GM21528 (cell line): ENCODE data around the gene GADD45A.

ENCODE experiments used
- ATAC-seq: cut with Tn5 transposase; IDR thresholded peaks from one replicate; pipeline ENCODE4 v1.9.1; 2021; ENCODE audit warnings: mild to moderate bottlenecking, moderate library complexity; ENCODE audit not compliant: unreplicated experiment, low FRiP score

GADD45A gene

DNA sequence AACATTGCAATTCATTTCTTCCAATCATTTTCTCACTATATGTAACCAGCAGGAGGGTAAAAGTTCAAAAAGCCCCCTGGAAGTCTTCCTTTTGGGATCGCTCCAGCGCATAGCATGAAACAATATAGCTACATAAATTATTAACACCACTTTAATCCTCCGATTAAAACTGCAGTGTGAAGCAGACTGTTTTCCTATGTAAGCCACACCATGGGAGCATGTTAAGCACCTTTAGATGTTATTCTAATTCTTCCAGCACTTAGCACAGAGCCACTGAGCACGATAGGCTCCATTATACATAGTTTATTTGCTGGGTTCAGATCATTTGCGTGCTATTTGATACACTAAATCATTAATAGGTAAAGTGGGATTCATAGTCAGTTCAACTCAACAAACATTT, 18.4 kb upstream of the GADD45A start:
- ATAC-seq: no peak

DNA sequence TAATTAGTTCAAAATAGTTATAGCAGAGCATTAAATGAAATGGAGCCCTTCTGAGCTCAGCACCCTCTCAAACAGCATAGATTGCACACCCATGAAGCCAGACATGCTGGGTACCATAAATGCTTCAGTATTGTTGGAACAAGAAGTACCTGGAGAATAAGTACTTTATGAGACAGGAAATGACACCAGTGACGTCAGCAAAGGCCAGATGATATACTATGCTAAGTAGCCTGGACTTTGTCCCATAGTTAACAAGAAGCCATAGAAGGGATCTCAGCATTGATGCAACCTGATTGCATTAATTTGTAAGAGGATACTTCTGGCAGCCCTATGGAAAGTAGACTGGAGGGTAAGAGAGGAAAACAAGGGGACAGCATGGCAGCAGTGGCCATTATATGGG, 16.3 kb upstream of the GADD45A start:
- ATAC-seq: no peak

DNA sequence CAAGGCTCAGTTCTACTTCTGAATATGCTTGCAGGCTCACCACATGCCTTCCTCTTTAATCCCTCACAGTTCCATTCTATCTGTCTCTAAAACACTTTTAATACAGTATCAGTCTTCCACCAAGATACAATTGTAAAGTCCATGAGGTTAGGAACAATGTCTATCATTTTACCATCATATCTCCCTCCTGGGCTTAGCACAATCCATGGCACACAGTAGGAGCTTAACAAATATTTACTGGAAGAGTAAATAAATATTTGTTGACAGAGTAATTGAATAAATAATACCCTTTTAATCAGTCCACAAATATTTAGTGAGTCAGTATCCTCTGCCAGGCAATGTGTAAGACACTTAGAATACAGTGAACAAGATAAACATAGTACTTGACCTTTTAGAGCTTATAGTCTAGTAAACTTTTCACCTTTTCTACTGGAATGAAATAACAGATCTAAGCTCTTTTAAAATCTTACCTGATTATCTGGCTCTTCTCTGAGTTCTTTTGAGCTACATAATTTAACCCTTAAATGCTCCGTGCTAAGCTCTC, 12.7 kb upstream of the GADD45A start:
- no peak for ATAC-seq

DNA sequence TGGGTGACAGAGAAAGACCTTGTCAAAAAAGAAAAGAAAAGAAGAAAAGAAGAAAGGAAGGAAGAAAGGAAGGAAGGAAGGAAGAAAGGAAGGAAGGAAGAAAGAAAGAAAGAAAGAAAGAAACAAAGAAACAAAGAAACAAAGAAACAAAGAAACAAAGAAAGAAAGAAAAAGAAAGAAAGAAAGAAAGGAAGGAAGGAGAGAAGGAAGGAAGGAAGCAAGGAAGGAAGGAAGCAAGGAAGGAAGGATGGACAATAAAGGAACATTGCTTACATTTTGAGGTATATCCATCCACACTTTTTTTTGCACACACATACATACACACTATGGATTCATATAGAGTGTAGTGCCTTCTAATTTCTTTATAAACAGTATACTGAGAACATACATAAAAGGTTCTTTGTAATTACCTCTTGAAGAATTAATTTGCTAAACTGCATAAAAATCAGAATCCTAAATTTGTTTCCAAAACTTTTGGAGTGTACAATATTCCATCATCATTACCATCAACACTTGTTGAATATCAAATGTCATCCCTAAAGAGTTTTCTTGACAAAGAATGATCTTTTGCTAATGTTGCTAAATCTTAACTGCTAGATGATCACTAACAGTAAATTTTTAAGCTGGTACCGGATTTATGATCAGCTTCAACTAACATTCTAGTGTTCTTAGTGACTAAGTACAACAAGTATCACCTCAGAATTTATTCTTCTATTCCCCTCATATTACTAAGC, 11.4 kb upstream of the GADD45A start:
- ATAC-seq: no peak

DNA sequence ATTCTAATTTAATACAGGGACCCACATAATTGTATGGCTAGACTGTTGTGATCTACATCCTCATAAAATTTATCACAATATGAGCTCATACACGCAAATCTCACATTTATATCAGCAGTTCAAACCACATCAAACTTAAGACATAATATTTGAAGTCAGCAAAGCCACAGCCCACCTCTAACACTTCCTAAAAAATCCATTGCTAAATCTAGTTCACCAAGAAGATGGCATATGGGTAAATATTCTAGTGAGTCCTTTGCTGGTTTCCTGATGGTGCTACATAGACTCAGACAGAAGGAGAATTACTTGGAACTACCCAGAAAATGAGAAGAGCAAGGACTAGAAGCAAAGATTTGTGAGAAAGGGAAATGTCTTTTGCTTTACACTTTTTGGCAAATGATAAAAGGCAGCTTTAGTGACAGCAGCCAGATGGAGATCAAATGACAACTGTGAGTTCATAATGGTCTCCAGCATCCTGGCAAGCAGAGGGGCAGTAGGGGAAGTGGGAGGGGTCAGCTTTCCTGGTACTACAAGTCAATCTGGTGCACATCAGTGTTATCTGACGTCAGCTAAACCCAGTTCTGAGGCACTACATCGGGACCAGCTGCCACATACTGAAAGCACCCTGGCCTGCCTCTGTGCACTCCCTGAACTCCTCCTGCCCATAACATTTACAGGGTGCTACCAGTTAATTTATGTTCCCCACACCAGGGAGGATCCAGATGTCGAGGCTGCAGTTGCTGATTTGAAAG, 10.6 kb upstream of the GADD45A start:
- ATAC-seq: no peak

DNA sequence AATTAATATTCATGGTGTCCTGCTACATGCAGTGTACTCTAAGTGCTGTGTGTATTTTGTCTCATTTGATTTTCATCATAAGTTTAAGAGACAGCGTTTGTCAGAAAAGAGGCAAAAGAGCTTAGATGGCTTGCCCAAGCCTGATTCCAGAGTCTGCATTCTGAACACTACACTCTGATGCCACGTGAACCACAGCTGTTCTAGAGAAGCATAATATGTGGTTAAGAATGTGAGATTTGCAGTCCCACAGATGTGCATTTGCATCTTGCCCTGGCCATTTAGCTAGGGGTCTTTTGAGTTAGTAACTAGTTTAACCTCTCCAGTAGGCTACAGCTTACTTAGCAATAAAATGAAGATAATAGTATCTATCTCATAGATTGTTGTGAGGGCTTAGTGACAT, 9.2 kb upstream of the GADD45A start:
- ATAC-seq: peak; percentile 50

DNA sequence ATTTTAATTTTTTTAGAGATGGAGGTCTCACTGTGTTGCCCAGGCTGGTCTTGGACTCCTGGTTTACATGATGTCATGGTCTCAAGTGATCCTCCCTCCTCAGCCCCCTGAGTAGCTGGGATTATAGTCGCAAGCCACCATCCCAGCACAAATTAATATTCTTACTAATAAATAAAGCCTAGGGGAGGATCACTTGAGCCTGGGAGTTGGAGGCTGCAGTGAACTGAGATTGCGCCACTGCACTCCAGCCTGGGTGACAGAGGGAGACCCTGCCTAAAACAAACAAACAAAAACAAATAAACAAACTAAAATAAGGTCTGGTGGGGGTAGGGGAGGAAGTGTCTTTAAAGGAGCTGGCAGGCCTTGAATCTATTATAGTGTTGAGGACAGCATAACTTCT, 8.7 kb upstream of the GADD45A start:
- ATAC-seq: no peak

DNA sequence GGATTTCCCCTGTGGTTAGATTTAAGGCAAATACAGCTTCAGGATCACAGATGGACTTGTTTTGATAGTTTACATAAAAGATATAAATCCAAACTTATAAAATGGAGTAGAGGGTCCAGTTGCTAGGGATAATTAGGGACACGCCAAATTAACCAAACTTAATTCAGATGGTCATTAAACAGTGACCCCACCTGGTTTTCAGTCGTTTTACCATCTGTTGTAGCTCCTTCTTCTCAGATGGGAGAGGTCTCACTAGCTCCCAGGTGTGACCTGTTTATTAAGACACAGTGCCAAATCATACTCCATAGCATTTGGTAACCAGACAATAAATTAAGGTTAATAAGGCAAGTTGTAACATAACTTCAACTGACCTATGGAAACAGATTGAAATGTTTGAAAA, 8.1 kb upstream of the GADD45A start:
- ATAC-seq: no peak

DNA sequence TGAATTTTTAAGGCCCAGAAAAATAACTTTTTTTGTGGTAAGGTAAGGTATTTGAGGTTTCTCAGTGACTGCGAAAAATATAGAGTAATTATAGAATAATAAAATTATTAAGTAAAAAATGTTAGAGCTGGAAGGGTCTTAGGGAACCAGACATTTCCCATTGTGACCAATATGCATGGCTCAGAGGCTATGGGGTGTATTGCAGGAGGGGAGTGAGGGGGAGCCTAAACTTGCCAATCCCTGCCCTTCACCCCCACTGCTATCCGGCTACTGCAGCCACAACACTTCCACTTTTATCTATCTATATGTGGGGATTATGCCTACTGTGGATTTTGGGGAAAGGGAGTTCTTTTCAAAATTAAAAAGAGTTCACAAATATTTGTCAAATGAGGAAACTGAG, 7.6 kb upstream of the GADD45A start:
- ATAC-seq: no peak

DNA sequence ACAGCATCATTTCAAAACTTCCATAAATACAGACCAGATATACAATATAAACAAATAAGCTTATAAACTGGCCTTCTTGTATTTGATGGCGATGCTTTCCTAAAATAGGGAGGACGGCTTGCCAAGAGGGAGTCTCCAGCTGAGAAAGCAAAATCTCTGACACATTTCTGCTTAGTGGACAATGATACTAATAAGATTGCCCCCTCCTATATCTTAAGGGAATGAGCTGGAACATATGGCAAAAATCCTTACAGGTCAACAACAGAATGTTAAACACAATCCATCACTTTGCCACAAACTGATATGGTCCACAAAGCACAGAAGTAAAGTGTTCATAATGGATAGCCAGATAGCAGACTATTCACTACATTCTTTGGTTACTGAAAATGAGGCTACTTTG, 7.1 kb upstream of the GADD45A start:
- ATAC-seq: no peak

DNA sequence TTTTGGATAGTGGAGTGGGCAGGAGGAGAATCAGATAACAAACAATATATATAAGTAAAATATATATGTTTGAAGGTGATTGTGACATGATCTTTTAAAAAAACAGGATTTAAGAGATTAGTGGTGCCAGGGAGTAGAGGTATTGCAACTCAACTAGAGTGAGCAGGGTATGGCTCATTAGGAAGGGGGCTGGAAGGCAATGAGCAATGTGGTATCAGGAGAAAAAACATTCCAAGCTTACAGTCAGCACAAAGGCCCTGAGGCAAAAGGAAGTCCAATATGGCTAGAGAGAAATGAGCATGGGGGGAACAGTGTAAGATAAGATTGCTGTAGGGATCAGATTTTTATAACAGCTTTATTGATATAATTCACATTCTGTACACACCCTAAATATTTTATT, 5.3 kb upstream of the GADD45A start:
- no peak for ATAC-seq

DNA sequence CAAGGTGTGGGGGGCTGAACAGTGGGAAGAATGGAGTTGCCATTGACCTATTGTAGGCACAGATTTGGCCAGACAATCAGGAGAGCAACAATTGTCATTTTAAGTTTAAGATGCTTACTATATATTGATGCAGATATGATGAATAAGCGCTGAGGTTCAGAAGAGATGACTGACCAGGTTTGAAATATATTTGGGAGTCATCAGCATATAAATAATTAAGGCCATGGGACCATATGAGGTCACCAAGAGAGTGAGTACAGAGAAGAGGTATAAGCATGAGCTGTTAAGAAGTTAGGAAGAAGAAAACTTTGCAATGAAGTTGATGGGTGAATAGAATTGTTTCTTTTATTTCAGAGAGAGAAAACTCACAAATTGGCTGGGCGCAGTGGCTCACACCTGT, 4.5 kb upstream of the GADD45A start:
- ATAC-seq: no peak

DNA sequence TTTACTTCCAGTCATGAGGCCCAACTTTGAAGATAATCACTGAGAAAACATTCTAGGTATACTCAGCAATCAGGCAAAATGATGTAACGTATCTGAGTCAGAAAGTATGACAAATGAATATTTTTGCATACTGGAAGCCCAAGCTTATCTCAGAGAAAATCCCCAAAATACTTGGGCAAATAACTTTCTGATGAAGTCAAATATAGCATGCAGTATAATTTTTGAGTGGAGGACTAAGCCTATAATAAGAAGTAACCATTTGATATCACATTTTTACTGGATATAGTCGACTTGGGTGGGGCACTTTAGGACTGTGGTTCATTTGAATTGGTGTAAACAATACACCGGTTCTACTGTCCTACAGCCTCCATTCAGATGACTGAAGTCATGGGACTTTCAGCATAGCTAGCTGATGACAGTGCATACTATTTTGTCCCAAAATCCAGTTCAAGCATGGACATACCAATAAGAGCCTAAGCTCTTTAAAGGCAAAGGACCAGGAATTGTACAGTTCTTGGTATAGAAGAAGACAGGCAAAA, 2.3 kb upstream of the GADD45A start:
- no peak for ATAC-seq

DNA sequence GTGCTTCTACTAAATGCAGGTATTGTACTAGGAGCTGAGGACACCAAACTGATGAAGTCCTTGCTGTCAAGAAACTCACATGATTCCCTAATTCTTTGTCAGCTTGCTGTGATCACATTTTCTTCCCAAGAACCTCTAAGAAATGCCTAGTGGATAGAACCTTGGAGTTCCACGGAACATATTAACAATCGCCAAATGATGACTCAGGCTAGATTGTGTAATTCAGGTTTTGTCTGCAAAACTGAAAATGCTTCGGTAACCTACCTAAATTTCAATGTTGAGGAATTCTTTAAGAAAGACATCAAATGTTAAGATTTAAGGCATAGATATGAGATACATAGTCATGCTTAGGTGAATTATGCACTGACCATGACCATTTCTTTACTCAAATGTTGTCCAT, 1.7 kb upstream of the GADD45A start:
- no peak for ATAC-seq

DNA sequence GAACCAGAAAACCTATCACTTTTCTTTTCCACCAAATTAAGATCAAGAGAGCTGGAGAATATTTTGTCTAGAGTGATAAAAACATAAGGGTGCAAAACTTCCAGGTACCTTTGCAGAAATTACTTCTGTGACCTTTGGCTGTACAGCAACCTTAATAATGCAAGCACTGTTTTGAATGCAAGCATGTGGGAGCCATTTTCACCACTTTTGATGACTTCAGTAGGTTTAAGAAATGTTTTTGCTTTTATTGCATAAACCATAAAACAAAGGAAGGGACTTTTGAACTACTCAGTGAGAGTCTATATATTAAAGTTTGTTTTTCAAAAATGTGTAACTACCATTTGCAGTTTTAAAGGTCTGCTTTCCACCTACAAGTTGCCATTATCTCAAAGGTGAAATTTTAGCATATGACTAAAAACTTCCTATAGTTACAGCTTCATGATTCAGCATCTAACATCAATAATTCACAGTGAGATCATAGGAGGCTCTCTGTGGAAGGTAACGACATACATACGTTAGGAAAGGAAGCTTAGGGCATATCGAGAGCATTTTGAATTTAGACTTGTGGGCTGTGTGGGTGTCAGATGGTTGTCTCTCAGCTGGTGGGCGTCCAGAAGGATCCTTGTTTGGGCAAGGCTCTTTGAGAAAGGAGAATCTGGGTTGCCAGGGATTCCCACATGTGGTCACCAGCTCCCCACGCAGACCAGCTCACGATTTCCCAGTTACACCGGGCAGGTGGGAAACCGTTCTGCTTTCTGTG, 1.1 kb upstream of the GADD45A start:
- ATAC-seq: no peak

DNA sequence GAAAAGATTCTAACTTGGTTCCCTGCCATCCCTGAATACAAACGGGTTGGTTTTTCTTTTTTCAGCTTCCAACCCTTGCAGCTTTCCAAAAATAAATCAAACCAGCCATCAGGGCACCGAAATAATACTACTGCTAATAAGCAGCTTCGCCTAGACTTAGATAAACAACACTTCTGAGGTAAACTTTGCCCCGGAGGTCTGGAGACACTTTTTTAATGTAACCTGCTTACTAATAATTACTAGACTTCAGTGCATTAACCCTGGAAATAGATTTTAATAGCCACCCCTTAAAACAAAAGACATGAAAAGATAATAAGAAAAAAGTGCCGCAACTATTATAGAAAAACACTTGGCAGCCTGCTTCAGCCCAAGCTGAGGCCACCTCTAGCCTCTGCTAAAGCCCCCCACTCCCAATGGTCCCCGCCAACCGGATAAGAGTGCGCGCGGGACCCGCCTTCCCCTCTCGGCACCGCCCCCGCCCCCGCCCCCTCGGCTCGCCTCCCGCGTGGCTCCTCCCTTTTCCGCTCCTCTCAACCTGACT, 405 bp upstream of the GADD45A start:
- no peak for ATAC-seq

DNA sequence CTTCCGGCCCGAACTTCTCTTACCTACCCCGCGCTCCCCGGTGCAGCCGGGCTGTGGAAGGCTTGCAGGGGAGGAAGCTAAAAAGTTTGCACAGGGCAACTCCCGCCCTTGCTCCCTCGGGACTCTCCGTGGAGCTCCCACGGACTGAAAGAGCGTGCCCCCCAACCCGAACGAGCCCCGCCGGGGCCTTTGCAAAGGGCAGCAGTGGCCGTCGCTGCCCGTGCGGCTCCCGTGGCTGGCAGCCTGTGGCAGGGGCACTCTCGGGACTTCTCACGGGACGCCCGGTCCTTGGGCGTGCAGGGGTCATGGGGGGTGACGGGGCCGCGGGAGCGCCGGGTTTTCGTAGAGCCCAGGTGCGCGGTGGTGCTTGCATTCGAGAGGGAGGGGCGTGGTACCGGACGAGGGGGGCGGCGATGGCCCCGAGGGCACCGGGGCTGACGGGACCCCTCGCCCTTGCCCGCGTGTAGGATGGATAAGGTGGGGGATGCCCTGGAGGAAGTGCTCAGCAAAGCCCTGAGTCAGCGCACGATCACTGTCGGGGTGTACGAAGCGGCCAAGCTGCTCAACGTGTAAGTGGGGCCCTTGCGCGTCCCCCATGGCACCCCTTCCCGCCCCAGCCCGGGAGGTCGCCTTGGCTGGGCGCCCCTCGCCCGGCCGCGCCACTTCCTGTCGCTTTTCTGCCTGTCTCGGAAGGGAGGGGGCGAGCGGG, 711 bp downstream of the GADD45A start:
- peak; percentile 24 for ATAC-seq

DNA sequence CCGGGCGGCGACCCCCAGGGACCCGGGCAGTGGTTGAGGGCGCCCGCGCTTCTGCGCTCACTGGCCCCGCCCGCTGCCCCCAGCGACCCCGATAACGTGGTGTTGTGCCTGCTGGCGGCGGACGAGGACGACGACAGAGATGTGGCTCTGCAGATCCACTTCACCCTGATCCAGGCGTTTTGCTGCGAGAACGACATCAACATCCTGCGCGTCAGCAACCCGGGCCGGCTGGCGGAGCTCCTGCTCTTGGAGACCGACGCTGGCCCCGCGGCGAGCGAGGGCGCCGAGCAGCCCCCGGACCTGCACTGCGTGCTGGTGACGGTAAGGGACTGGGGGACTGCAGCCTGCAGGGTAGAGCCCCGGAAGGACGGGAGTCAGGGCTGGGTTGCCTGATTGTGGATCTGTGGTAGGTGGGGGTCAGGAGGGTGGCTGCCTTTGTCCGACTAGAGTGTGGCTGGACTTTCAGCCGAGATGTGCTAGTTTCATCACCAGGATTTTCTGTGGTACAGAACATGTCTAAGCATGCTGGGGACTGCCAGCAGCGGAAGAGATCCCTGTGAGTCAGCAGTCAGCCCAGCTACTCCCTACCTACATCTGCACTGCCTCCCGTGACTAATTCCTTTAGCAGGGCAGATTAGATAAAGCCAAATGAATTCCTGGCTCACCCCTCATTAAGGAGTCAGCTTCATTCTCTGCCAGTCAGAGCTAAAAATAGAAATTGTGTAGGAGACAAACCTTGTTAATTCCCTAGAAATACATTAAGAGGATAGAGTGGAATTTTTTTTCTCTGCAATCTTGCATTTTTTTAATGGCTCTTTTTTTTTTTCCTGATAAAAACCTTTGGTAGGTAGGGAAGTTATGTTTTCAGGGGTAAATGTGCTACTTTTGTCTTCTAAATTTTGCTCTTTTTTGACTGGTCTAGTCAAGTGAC, 1.5 kb downstream of the GADD45A start:
- peak; percentile 26 for ATAC-seq

DNA sequence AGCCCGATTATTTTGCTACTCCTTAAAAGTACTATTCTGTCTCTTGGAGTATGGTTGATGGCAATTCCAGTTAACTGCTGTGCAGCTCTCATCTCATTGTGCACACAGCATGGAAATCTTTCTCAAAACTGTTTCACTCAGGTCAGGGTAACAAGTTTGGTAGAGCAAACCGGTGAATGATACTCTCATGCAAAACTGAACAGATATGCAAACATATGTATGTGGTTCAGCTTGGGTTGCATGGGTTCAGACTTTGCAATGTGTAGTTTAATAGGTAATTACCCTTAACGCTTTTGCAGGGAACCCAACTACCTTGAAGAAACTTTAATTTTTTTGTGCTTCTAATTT, 2.2 kb downstream of the GADD45A start:
- ATAC-seq: no peak
